A673 (cell line): Measurements from ENCODE around the gene TNRC6A. TPM values are rescaled to one million over a fixed set of nuclear protein-coding genes. Genes with fewer than 3 reads are reported as not detected.

Experiments
- BruUV-seq: library from RNA; stranded (reverse); fragments of 400-500 nt; replicated peaks from 2 replicates; lab custom pipeline; 2021; lab: Mats Ljungman, UMichigan
- CTCF ChIA-PET: fragments of 300-600 bp; sonication (Branson Sonifier 250); formaldehyde crosslinking; loops from one replicate; lab custom pipeline; 2022; ENCODE audit warnings: antibody characterized with exemption; lab: Charles Lee
- POLR2A ChIA-PET: fragments of 300-600 bp; sonication (Branson Sonifier 250); formaldehyde crosslinking; loops from one replicate; lab custom pipeline; 2022; ENCODE audit warnings: antibody characterized with exemption; ENCODE audit not compliant: low non-redundant PET; lab: Charles Lee
- DNase-seq: peaks from one replicate; pipeline ENCODE4 v3.0.0-alpha.2; 2015; ENCODE audit warnings: low spot score
- H3K27ac ChIP-seq: fragments of 200-600 bp; sonication (generic); 2 replicates; pipeline ENCODE4 v1.5.1; 2016; ENCODE audit warnings: mixed run types, low read depth, mild to moderate bottlenecking, mixed read lengths, antibody characterized with exemption, low read length; ENCODE audit not compliant: poor library complexity, severe bottlenecking
- H3K27me3 ChIP-seq: fragments of 200-600 bp; sonication (generic); replicated peaks from 2 replicates; pipeline ENCODE4 v1.6.1; 2017; ENCODE audit warnings: mixed run types, low read depth, mild to moderate bottlenecking, mixed read lengths, antibody characterized with exemption, low read length; ENCODE audit not compliant: insufficient read depth, poor library complexity
- H3K36me3 ChIP-seq: fragments of 200-600 bp; sonication (generic); 2 replicates; pipeline ENCODE4 v1.6.1; 2016; ENCODE audit warnings: mixed run types, mild to moderate bottlenecking, mixed read lengths, antibody characterized with exemption, low read length; ENCODE audit not compliant: insufficient read depth, poor library complexity, severe bottlenecking
- H3K4me1 ChIP-seq: fragments of 200-600 bp; sonication (generic); 2 replicates; pipeline ENCODE4 v1.6.1; 2017; ENCODE audit warnings: mixed run types, mild to moderate bottlenecking, mixed read lengths, antibody characterized with exemption, low read length; ENCODE audit not compliant: insufficient read depth, poor library complexity, severe bottlenecking
- H3K4me3 ChIP-seq: fragments of 200-600 bp; sonication (generic); 2 replicates; pipeline ENCODE4 v1.5.1; 2016; ENCODE audit warnings: low read depth, mixed run types, mild to moderate bottlenecking, mixed read lengths, low read length; ENCODE audit not compliant: poor library complexity, severe bottlenecking
- H3K9me3 ChIP-seq: fragments of 200-600 bp; sonication (generic); 2 replicates; pipeline ENCODE4 v1.6.1; 2016; ENCODE audit warnings: mixed run types, low read depth, mild to moderate bottlenecking, mixed read lengths, antibody characterized with exemption, low read length; ENCODE audit not compliant: poor library complexity, severe bottlenecking
- EZH2 ChIP-seq: fragments of 200-600 bp; sonication (generic); IDR thresholded peaks from 2 replicates; pipeline ENCODE4 v1.6.1; 2017; ENCODE audit warnings: borderline replicate concordance, low read depth, mild to moderate bottlenecking, mixed read lengths, antibody characterized with exemption, low read length; ENCODE audit not compliant: poor library complexity, severe bottlenecking
- intact Hi-C: fragments of 100-400 bp; cut with micrococcal nuclease; formaldehyde crosslinking; loops from one replicate; pipeline ENCODE4 v1.10.0; 2022; ENCODE audit not compliant: unreplicated experiment
- total RNA-seq: library from RNA; stranded (reverse); gene quantifications from 2 replicates; pipeline ENCODE4 v1.2.3, GENCODE V29; 2021
- TF ChIP-seq, protein P1 (sequence below): fragments of 300-800, 200-600 bp; sonication (generic); conservative IDR thresholded peaks from 2 replicates; pipeline ENCODE4 v1.5.1; 2017; ENCODE audit warnings: low read depth, mild to moderate bottlenecking, antibody characterized with exemption, low read length, moderate library complexity, mixed read lengths

TNRC6A gene
- total RNA-seq, 1 experiment from 2014 or later: 90.8 TPM

DNA sequence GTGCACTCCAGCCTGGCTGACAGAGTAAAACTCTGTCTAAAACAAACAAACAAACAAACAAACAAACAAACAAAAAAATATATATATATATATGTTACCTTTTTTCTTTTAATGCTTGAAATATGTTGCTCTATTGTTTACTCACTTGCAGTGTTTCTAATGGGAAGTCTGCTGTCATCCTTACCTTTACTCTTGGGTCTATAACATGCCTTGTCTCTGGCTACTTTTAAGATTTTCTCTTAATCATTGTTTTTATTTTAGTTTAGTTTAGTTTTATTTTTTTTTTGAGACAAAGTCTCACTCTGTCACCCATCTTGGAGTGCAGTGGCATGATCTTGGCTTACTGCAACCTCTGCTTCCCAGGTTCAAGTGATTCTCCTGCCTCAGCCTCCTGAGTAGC, 16.1 kb upstream of the TNRC6A start:
- H3K27me3 ChIP-seq: no peaks in the 10 kb centered on the region
- CTCF ChIA-PET: no interaction called here

GRCh38 chr16:24717411-24717810, 12.0 kb upstream of the TNRC6A start:
- no peaks in the 10 kb centered on the region for H3K36me3 ChIP-seq
- H3K9me3 ChIP-seq: no peaks in the 10 kb centered on the region
- no peaks in the 10 kb centered on the region for H3K27me3 ChIP-seq
- DNase-seq: no peak
- H3K4me1 ChIP-seq: no peaks in the 10 kb centered on the region
- H3K27ac ChIP-seq: no peak overlapping the region
- TF ChIP-seq, protein P1, sequence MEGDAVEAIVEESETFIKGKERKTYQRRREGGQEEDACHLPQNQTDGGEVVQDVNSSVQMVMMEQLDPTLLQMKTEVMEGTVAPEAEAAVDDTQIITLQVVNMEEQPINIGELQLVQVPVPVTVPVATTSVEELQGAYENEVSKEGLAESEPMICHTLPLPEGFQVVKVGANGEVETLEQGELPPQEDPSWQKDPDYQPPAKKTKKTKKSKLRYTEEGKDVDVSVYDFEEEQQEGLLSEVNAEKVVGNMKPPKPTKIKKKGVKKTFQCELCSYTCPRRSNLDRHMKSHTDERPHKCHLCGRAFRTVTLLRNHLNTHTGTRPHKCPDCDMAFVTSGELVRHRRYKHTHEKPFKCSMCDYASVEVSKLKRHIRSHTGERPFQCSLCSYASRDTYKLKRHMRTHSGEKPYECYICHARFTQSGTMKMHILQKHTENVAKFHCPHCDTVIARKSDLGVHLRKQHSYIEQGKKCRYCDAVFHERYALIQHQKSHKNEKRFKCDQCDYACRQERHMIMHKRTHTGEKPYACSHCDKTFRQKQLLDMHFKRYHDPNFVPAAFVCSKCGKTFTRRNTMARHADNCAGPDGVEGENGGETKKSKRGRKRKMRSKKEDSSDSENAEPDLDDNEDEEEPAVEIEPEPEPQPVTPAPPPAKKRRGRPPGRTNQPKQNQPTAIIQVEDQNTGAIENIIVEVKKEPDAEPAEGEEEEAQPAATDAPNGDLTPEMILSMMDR: no peak
- no peak for TF ChIP-seq EZH2
- POLR2A ChIA-PET: no interaction called here
- H3K4me3 ChIP-seq: no peak overlapping the region
- intact Hi-C loops: no loop called here
- CTCF ChIA-PET: no interaction called here
- no TSS peak for BruUV-seq

More for the DNA sequence above, 16.1 kb upstream of the TNRC6A start:
- H3K4me3 ChIP-seq: no peak overlapping the region
- POLR2A ChIA-PET: no interaction called here
- H3K27ac ChIP-seq: no peak overlapping the region
- no TSS peak for BruUV-seq
- H3K36me3 ChIP-seq: no peaks in the 10 kb centered on the region
- no peak for DNase-seq
- intact Hi-C loops: no loop called here
- no peaks in the 10 kb centered on the region for H3K4me1 ChIP-seq
- H3K9me3 ChIP-seq: no peaks in the 10 kb centered on the region
- TF ChIP-seq, protein P1: no peak
- TF ChIP-seq EZH2: no peak

DNA sequence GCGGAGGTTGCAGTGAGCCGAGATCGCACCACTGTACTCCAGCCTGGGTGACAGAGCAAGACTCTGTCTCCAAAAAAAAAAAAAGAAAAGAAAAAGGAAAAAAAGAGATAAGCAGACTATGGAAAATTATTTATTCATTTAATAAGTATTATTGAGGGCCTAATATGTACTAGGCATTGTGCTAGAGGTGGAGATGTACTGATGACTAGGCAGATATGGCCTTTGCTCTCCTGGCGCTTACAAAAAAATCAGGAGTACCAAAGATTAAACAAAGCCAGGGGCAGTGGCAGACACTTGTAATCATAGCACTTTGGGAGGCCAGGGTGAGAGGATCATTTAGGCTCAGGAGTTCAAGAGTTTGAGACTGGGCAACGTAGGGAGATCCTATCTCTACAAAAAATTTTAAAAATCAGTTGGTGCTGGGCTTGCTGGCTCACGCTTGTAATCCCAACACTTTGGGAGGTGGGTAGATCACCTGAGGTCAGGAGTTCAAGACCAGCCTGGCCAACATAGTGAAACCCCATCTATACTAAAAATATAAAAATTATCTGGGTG, 10.4 kb upstream of the TNRC6A start:
- TF ChIP-seq, protein P1: no peak
- TF ChIP-seq EZH2: no peak
- H3K36me3 ChIP-seq: no peaks in the 10 kb centered on the region
- no peak overlapping the region for H3K4me3 ChIP-seq
- H3K27ac ChIP-seq: no peak overlapping the region
- no peak for DNase-seq
- ChIA-PET CTCF (no interaction called here), POLR2A (no interaction called here)
- no peaks in the 10 kb centered on the region for H3K27me3 ChIP-seq
- no TSS peak for BruUV-seq
- no peaks in the 10 kb centered on the region for H3K9me3 ChIP-seq
- H3K4me1 ChIP-seq: no peaks in the 10 kb centered on the region
- intact Hi-C loops: no loop called here
